HG02884 (cell line): ENCODE data around the gene RAB3GAP2.
"Not testable (repeated sequence)": the region's sequence is repeated elsewhere in the genome, so short reads cannot be mapped to it uniquely, and the experiment has no call there.

Experiments
- ATAC-seq: cut with Tn5 transposase; IDR thresholded peaks from one replicate; pipeline ENCODE4 v1.9.1; 2021; ENCODE audit warnings: mild to moderate bottlenecking, moderate library complexity; ENCODE audit not compliant: unreplicated experiment

Gene RAB3GAP2

GRCh38 chr1:220243947-220244346 lies 28.3 kb downstream of the RAB3GAP2 start:
- ATAC-seq, result no peak

- ATAC-seq, result peak; percentile 60
Observed at GRCh38 chr1:220241072-220241663, 31.1 kb downstream of the RAB3GAP2 start.

- ATAC-seq, result no peak
Observed at GRCh38 chr1:220239966-220240365, 32.3 kb downstream of the RAB3GAP2 start.

- no peak for ATAC-seq
Observed at GRCh38 chr1:220239213-220239612, 33.0 kb downstream of the RAB3GAP2 start.

- not testable (repeated sequence) for ATAC-seq
Observed at GRCh38 chr1:220236278-220236677, 36.0 kb downstream of the RAB3GAP2 start.

- ATAC-seq, result no peak
Observed at GRCh38 chr1:220235462-220235861, 36.8 kb downstream of the RAB3GAP2 start.

GRCh38 chr1:220233927-220234326 lies 38.3 kb downstream of the RAB3GAP2 start:
- no peak for ATAC-seq

GRCh38 chr1:220229771-220230170 lies 42.5 kb downstream of the RAB3GAP2 start:
- ATAC-seq, result no peak

- ATAC-seq, result no peak
Observed at GRCh38 chr1:220227393-220227792, 44.9 kb downstream of the RAB3GAP2 start.

GRCh38 chr1:220226752-220227151 lies 45.5 kb downstream of the RAB3GAP2 start:
- ATAC-seq, result no peak

GRCh38 chr1:220225957-220226356 lies 46.3 kb downstream of the RAB3GAP2 start:
- no peak for ATAC-seq

GRCh38 chr1:220224611-220225124 lies 47.6 kb downstream of the RAB3GAP2 start:
- ATAC-seq, result no peak

- ATAC-seq, result no peak
Observed at GRCh38 chr1:220224033-220224432, 48.2 kb downstream of the RAB3GAP2 start.

GRCh38 chr1:220222939-220223338 lies 49.3 kb downstream of the RAB3GAP2 start:
- peak; percentile 21 for ATAC-seq

- ATAC-seq, result no peak
Observed at GRCh38 chr1:220221670-220222069, 50.6 kb downstream of the RAB3GAP2 start.

- ATAC-seq, result no peak
Observed at GRCh38 chr1:220221269-220221668, 51.0 kb downstream of the RAB3GAP2 start.

GRCh38 chr1:220220699-220221040 lies 51.6 kb downstream of the RAB3GAP2 start:
- not testable (repeated sequence) for ATAC-seq

- ATAC-seq, result peak; percentile 53
Observed at GRCh38 chr1:220219865-220220698, 52.2 kb downstream of the RAB3GAP2 start.

GRCh38 chr1:220219136-220219442 lies 53.2 kb downstream of the RAB3GAP2 start:
- ATAC-seq, result no peak

GRCh38 chr1:220218397-220219135 lies 53.7 kb downstream of the RAB3GAP2 start:
- ATAC-seq, result peak; percentile 37

- no peak for ATAC-seq
Observed at GRCh38 chr1:220217383-220217988, 54.8 kb downstream of the RAB3GAP2 start.
